HT1080 (cell line): ENCODE measurements around the gene SLC8A1. TPM values are rescaled to one million over a fixed set of nuclear protein-coding genes. Genes with fewer than 3 reads are reported as not detected.
"Not testable (repeated sequence)": the region's sequence is repeated elsewhere in the genome, so short reads cannot be mapped to it uniquely, and the experiment has no call there.

ENCODE experiments used
- DNase-seq: peaks from one replicate; pipeline ENCODE4 v3.0.0-alpha.2; 2015; ENCODE audit warnings: low read depth
- total RNA-seq: library from RNA; depleted of rRNA; stranded (reverse); fragments of >200 nt; shearing (Covaris generic); gene quantifications from 2 replicates; pipeline ENCODE4 v1.2.3, GENCODE V29; 2014

SLC8A1 gene
- total RNA-seq, 1 experiment from 2014 or later = 8.8 TPM

DNA sequence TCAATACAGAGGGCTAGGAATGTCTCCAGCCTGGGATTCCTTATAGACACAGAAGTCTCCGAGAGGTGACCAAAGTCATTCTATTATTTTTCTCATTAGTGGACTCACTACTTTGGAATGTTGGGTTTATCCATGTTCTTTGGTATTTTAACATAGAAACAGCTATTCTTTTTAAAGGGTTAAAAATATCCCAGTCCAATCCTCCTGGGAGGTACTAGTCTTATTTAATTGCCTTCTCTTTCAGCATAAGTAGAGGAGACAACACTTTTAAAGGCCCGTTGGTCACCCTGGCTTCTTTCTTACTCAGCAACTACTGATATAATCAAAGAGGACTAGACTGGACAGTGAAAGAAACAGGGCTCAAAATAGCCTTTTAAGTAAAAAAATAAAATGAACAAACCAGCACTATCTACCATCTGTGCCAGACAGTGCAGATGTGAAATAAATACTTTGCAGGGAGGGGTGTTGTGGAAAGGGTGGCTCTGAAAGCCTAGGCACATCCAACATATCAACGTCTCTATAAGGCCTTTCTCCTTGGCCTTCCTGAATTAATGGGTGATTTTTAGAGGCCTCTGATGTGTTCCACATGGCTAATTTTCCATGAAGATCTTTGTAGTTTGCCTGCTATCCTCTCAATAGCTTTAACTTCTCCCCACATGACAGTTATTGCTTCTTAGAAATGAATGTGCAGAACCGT is 338.5 kb downstream of the SLC8A1 start:
- DNase-seq = no peak

DNA sequence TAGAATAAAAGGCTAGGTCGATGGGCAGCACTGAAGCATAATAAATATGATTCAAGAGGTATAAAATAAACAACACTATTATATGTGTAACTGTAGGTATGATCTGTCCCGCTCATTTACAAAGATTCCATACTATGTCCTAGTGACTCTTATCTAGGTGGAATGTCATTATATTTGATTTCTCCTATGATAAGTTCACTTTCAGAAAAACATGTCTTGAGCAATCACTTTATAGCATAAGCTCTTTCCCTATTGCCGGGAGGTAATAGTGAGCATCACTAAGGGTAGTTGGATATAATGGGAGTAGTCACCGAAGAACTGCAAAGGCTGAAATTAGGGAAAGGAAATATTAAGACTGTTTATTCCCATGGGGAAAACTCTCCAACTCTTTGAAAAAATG is 342.5 kb downstream of the SLC8A1 start:
- no peak for DNase-seq

GRCh38 chr2:40108851-40109250 is 343.0 kb downstream of the SLC8A1 start:
- DNase-seq = no peak

GRCh38 chr2:40106061-40106460 is 345.8 kb downstream of the SLC8A1 start:
- DNase-seq = no peak

DNA sequence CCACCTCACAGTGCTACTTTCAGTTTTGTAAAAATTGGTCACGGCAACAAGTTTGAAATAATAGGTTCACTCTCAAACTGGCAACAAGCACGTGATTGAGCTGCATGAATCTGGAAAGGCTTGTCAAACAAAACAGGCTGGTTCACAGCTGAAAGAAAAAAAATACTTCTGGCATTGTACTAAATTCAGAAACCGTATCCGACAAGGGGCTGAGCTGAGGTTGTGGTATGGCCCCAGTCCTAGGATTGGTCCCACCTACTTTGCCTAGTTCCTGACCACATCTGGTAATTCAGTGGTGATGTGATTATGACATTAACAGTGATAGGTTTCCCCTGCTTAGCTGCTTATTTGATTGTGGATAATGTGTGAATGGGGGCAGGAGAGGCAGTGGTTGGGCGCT is 346.3 kb downstream of the SLC8A1 start:
- DNase-seq = no peak

DNA sequence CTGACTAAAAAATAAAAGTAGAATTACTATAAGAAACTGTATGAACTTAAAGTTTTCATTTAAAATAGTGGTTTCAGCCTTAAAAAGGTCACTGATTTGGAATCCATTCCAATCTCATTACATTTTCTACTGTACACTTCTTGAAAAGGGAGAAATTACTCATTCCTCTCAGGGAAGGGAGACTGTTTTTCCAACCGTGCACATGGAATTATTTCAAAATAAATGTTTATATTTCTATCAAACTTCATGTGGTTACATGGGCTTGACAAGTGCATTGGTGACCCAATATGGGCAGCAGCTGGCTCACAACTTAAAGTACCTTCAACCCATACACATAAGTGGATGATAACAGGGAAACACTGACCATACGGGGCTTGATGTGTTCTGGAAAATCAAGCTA is 348.3 kb downstream of the SLC8A1 start:
- DNase-seq = peak; percentile 42

DNA sequence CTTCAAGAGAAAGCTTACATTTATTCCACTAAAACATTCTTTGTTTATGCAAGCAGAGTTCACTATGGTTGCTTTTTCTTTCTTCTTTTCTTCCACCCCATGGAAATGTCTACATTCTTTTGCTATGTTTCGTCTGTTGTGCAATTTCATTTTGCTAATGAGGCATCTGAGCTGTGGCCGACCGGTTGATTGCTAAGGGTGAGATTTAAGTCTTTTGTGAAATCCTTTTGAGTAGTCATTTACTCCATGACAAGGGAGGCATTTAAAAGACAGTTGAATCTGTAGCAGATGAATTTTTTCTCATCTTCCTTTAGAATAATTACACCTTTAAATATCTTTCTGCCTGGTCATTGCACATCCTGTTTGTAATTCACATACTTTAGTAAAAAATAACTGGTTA is 348.7 kb downstream of the SLC8A1 start:
- peak; percentile 20 for DNase-seq

DNA sequence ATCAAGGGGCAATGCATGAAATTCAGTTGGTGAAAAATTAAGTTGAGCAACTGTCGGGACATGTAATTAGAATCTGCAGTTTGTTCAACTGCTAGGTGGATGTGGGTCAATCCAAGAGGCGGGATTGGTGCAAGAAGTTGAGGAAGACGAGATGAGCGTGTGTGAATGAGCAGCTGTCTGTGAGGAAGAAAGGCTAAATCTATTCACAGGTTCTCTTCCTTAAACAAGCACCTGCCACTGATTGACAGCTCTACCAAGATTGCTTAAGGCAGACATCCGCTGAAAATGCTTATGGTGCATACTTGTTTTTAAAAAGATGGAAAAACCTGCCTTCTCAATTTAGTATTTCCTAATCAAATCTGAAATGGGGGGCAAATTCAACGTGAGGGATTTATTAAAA is 349.4 kb downstream of the SLC8A1 start:
- no peak for DNase-seq

DNA sequence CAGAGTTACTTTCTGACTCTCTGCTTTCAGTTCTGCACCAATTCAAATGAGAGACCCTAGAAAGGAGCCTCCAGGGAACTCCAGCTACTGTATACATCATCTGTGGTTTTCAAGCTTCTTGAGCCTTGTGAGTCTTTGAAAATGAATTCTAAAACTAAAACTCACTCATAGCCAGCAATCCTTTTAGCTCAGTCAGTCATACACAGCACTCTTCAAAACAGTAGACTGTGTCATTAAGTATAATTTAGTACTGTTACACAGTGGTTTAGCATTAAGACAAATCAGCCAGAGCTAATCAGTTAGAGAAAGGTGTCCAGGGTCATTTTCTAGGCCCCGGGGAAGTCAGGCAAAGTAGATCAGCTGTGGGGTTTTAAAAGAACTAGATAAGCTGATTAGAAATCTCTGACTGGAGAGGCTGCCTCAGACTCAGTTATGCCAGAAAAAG is 350.7 kb downstream of the SLC8A1 start:
- peak; percentile 18 for DNase-seq

DNA sequence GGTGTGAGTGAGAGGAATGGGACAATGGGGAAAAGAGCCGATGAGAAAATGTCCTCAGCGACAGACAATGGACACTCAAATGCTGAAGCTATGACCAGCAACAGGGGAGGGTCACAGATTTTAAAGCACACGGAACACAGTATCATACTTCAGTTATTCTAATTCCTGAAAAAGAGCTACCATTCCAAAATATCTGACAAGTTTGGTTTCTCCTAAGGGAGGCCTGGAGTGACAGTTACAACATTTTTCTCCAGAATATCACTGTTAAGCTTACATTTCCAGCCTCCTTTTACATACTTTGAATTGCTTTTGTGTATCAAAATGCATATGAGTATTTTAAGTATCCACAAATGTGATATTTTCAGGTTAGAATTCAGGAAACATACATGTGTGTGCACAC is 351.2 kb downstream of the SLC8A1 start:
- DNase-seq = no peak

- no peak for DNase-seq
Observed at GRCh38 chr2:40098786-40099470, 353.0 kb downstream of the SLC8A1 start.

GRCh38 chr2:40097691-40098385 is 354.1 kb downstream of the SLC8A1 start:
- DNase-seq = peak; percentile 31

- peak; percentile 60 for DNase-seq
Observed at GRCh38 chr2:40096360-40096759, 355.5 kb downstream of the SLC8A1 start.

DNA sequence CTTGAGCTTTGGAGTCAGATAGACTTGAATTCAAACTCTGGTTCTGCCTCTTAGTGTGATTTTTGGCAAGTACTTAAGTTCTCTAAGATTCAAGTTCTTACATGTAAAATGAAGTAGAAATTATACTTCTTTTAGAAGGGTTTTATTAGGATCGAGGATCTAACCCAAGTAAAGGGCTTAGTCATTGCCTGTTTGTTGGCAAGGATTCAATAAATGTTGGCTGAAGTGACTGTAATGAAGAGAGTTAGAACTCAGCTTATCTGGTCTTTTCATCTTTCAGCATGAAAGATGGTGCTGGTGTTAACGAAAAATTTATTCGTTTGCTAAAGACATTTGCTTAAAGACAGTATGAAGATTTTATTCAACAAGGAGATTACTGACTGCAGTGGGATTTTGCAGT is 356.9 kb downstream of the SLC8A1 start:
- peak; percentile 38 for DNase-seq

DNA sequence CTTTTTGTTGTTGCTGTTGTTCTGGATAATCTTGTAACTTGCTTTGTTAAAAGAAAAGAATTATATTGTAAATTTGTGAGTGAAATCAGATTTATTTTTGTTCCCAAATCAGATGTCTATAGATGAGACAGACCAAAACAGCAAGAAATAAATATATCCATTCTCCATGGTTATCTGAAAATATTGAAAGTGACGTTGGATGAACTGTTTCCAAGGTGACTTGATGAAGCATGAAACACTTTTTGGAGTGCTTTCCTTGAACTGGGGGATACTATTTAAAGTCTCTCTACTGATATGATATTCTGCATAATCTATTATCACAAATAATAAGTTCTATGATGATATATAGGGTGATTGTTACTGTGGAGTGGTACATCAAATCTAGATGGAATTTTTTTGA is 357.4 kb downstream of the SLC8A1 start:
- DNase-seq = no peak

- no peak for DNase-seq
Observed at GRCh38 chr2:40093021-40093675, 358.7 kb downstream of the SLC8A1 start.

- DNase-seq = no peak
Observed at GRCh38 chr2:40090044-40090443, 361.8 kb downstream of the SLC8A1 start.

DNA sequence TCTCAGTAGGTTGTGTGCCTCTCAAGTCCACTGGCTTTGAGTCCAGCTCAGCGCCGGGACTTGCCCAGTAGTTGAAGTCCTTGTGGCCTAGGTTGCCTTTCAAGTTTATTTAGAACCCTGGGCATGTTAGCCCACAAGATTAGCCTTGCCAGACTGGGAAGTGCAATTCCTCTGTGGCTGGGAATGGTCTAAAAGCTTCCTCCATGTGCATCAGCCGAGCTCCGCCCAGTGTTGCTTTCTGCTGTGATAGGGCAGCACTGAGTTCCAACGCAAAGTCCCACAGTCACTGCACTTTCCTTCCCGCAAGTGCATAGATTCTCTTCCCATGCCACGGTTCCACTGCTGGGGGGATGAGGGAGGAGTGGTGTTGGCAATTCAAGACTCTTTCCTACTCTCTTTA is 364.0 kb downstream of the SLC8A1 start:
- no peak for DNase-seq

DNA sequence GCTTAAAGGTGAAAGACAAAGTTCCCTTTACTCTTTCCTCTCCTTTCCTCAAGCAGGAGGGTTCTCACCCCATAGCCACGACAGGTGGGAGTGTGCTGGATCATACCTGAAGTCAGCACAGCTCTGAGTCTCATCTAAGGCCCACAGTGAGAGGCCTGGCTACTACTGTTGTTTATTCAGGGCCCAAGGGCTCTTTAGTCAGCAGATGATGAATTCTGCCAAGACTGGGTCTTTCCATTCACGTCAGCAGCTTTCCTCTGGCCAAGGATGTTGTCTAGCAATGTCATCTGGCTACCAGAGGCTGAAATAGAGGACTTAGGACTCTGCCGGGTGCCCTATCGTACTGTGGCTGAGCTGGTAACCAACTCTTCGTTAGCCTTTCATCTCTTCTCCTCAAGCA is 364.5 kb downstream of the SLC8A1 start:
- no peak for DNase-seq

GRCh38 chr2:40085786-40086185 is 366.1 kb downstream of the SLC8A1 start:
- no peak for DNase-seq

DNA sequence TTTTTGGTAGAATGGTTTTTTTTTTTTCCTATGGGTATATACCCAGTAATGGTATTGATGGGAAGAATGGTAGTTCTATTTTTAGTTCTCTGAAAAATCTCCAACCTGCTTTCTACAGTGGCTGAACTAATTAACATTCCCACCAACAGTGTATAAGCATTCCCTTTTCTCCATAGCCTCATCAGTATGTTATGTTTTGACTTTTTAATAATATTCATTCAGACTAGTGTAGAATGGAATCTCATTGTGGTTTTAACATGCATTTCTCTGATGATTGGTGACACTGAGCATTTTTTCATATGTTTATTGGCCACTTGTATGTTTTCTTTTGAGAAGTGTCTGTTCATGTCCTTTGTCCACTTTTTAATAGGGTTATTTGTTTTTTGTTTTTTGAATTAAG is 378.6 kb downstream of the SLC8A1 start:
- DNase-seq = not testable (repeated sequence)
